Activated naive CD4-positive, alpha-beta T cell treated with anti-CD3 and anti-CD28 coated beads for 36 hours (primary cell): ENCODE results near the gene POGZ. TPM values are rescaled to one million over a fixed set of nuclear protein-coding genes. Genes with fewer than 3 reads are reported as not detected.
A peak's percentile ranks its signal among the peaks of the same experiment; 100 is the strongest.

Source experiments
- CTCF ChIA-PET: fragments of 350-600 bp; sonication (Branson Sonifier 250); formaldehyde crosslinking; loops from one replicate; lab custom pipeline; 2021; ENCODE audit warnings: antibody characterized with exemption; lab: Charles Lee
- DNase-seq: peaks from one replicate; pipeline ENCODE4 v3.0.0-alpha.2; 2020
- H3K27ac Mint-ChIP-seq: one replicate; pipeline ENCODE4 v1.8.0; 2021; ENCODE audit warnings: mild to moderate bottlenecking, mixed read lengths
- H3K27me3 Mint-ChIP-seq: one replicate; pipeline ENCODE4 v1.8.0; 2021; ENCODE audit warnings: low read depth, mixed read lengths
- H3K36me3 Mint-ChIP-seq: one replicate; pipeline ENCODE4 v1.8.0; 2021; ENCODE audit warnings: low read depth, mixed read lengths
- H3K4me1 Mint-ChIP-seq: one replicate; pipeline ENCODE4 v1.8.0; 2021; ENCODE audit warnings: low read depth, mixed read lengths
- H3K4me3 Mint-ChIP-seq: one replicate; pipeline ENCODE4 v1.8.0; 2021; ENCODE audit warnings: mild to moderate bottlenecking, moderate library complexity, mixed read lengths
- H3K9me3 Mint-ChIP-seq: one replicate; pipeline ENCODE4 v1.8.0; 2021; ENCODE audit warnings: mixed read lengths
- intact Hi-C: fragments of 100-400 bp; cut with micrococcal nuclease; formaldehyde crosslinking; loops from one replicate; pipeline ENCODE4 v1.15.1; 2023
- total RNA-seq, 2 experiments: library from RNA; stranded (reverse); gene quantifications; one replicate each; pipeline ENCODE4 v1.2.3, GENCODE V29; 2021

Gene POGZ
- total RNA-seq, 2 experiments from 2014 or later, result 69.7 to 73.7 TPM

DNA sequence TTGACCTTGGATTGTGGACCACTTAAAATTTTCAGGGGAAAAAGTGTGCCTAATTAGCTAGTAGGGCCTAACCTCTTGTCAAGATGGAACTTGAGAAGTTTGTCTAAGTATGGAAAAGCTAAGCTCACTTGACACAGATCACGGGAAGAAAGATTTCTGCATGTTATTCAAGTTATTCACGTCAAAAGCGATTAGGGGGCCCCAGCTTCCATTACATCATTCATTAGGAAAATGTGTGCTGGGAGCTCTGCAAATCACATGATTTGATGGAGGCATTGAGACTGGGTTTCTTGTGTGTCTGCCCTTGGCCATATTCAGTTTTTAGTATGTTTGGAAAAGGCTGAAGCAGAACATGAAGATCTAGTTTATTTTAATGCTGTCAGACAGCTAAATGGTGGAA is 15.5 kb upstream of the POGZ start:
- DNase-seq, result no peak
- no peak overlapping the region for H3K4me3 Mint-ChIP-seq
- no peaks in the 10 kb centered on the region for H3K36me3 Mint-ChIP-seq
- H3K27me3 Mint-ChIP-seq, result no peaks in the 10 kb centered on the region
- CTCF ChIA-PET, result interaction anchor here (0.9 to 1.7 kb wide), 6 partner anchors 15 to 246 kb away, joined by 3 to 5 read pairs (median 3); no protein-coding TSS in a partner anchor
- H3K27ac Mint-ChIP-seq, result no peak overlapping the region
- intact Hi-C loops, result loop anchor here (1.0 to 5.0 kb wide), 2 partner anchors 21 to 32 kb away; no protein-coding TSS in a partner anchor
- H3K4me1 Mint-ChIP-seq, result peaks cover 28% of the 10 kb centered on the region
- H3K9me3 Mint-ChIP-seq, result no peaks in the 10 kb centered on the region

DNA sequence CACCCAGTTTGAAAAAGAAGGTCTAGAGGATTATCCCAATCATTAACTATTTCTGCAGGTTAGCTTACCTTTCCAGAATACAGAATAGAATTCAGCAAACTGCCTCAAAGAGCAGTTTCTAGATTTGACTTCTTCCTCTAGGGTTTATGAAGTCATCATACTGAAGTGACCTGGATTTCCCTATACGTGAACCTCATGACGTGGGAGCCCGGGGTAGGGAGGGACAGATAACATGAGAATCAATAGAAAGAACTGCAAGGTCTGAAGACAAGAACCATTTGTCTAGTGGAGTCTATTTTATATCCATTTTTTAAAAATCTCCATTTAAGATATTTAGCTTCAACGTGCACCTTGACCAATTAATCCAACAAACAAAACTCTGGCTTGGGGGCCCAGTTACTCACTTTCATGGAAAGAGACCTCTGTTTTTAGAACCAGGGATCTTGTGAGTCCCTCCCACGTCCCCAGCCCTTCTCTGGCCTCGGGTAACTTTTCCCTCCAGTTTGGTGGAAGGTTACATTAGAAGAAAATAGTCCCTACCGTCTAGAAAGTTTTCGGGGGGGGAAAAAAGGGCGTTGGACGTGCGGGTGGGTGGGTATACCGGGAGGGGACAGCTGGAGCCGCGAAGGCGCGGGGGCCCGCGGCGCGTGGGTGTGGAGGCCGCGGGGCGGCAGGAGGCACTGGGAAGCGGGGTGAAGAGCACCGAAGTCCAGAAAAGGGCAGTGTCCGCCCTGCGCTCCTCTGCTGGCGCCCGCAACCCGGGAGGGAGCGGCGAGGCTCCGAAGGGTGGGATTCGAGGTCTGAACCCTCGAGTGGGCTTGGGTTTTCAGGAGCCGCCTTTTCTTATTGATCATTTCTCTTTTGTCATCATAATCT is 13.8 kb upstream of the POGZ start:
- Mint-ChIP-seq H3K36me3 (no peaks in the 10 kb centered on the region), H3K4me1 (peaks cover 28% of the 10 kb centered on the region), H3K9me3 (no peaks in the 10 kb centered on the region), H3K27me3 (no peaks in the 10 kb centered on the region), H3K4me3 (peak overlapping the region; percentile 52), H3K27ac (peak overlapping the region; percentile 72)
- peak; percentile 39 for DNase-seq
- CTCF ChIA-PET, result no interaction called here
- intact Hi-C loops, result loop anchor here (1.0 to 2.0 kb wide), 2 partner anchors 14 to 68 kb away; partner anchors contain the start of genes POGZ and TUFT1

GRCh38 chr1:151465026-151465425 is 5.7 kb upstream of the POGZ start:
- H3K36me3 Mint-ChIP-seq, result no peaks in the 10 kb centered on the region
- no peak overlapping the region for H3K4me3 Mint-ChIP-seq
- peaks cover under 1% of the 10 kb centered on the region for H3K4me1 Mint-ChIP-seq
- peaks cover 17% of the 10 kb centered on the region for H3K27me3 Mint-ChIP-seq
- no peak overlapping the region for H3K27ac Mint-ChIP-seq
- no peak for DNase-seq
- CTCF ChIA-PET, result interaction anchor here (0.6 kb wide), 1 partner anchor 40 kb away, joined by 3 read pairs; no protein-coding TSS in a partner anchor
- H3K9me3 Mint-ChIP-seq, result no peaks in the 10 kb centered on the region
- intact Hi-C loops, result no loop called here

DNA sequence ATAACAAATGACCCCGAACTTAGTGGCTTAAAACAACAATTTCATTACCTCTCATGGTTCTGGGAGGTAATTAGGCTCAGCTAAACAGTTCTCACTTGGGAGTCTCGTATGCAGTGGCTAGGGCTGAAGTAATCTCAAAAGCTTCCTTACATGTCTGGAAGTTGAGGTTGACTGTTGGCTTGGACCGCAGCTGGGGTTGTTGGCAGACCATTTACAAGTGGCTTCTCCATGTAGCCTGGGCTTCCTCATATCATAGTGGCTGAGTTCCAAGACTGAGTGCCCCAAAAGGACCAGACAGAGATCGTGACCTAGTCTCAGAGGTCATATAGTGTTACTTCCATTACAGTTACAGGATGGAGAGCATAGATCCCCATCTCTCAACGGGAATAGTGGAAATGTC is 2.4 kb upstream of the POGZ start:
- no peak for DNase-seq
- Mint-ChIP-seq H3K9me3 (no peaks in the 10 kb centered on the region), H3K27ac (no peak overlapping the region), H3K4me1 (peaks cover 11% of the 10 kb centered on the region), H3K27me3 (peaks cover 17% of the 10 kb centered on the region), H3K36me3 (peaks cover 5% of the 10 kb centered on the region), H3K4me3 (no peak overlapping the region)
- intact Hi-C loops, result no loop called here
- CTCF ChIA-PET, result no interaction called here

GRCh38 chr1:151458802-151459330 is 428 bp downstream of the POGZ start:
- peaks cover 6% of the 10 kb centered on the region for H3K27me3 Mint-ChIP-seq
- peaks cover 29% of the 10 kb centered on the region for H3K4me1 Mint-ChIP-seq
- no peaks in the 10 kb centered on the region for H3K9me3 Mint-ChIP-seq
- intact Hi-C loops, result loop anchor here (1.0 to 5.0 kb wide), 7 partner anchors 14 to 378 kb away; partner anchors contain the start of genes C2CD4D, CGN, PIP5K1A and RFX5
- CTCF ChIA-PET, result no interaction called here
- peak overlapping the region; percentile 77 for H3K4me3 Mint-ChIP-seq
- peaks cover 6% of the 10 kb centered on the region for H3K36me3 Mint-ChIP-seq
- H3K27ac Mint-ChIP-seq, result peak overlapping the region; percentile 83
- DNase-seq, result peak; percentile 58

DNA sequence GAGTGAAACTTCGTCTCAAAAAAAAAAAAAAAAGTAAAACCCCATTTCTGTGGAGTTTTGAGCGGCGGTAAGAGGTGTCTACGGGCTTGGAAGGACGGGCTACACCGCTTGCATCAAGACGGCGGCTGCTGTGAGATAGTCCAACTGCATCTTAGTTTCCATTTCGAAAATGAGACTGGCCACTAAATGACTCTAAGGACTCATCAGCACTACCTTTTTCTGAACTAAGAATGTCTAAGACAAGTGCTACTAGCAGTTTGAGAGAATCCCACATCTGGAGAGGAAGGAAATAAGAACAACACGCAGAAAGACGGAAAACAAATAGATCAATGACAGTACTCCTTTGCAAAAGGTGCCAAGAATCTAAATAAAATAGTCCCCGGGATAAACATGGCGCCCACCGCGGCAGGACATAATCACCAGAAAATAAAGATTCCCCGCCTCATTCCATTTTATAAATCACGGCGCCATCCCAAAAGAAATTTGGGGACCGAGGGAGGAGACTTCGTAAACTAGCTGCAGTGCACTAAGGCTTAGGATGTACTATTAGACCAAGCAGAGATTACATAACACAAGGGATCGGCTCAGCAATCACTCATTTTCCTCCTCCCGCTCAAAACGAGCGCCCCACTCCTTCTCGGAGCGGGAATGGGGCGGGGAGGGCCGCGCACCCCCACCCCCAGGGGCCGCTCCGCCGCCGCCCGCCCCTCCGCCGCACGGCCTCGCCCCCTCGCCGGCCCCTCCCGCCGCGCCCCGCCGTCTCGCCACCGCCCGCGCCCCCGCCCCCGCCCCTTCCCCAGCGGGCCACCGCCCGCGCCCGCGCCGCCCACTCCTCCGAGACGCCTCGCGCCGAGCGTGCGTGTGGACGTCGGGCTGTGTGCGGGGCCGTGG is 1.1 kb downstream of the POGZ start:
- Mint-ChIP-seq H3K4me1 (peaks cover 29% of the 10 kb centered on the region), H3K36me3 (peaks cover 6% of the 10 kb centered on the region), H3K27me3 (peaks cover 5% of the 10 kb centered on the region), H3K4me3 (peak overlapping the region; percentile 78), H3K27ac (peak overlapping the region; percentile 82), H3K9me3 (no peaks in the 10 kb centered on the region)
- CTCF ChIA-PET, result interaction anchor here (0.6 kb wide), 1 partner anchor 19 kb away, joined by 3 read pairs; no protein-coding TSS in a partner anchor
- intact Hi-C loops, result loop anchor here (1.0 to 5.0 kb wide), 5 partner anchors 53 to 379 kb away; partner anchors contain the start of genes C2CD4D, CGN, PIP5K1A and RFX5
- DNase-seq, result peak; percentile 63

DNA sequence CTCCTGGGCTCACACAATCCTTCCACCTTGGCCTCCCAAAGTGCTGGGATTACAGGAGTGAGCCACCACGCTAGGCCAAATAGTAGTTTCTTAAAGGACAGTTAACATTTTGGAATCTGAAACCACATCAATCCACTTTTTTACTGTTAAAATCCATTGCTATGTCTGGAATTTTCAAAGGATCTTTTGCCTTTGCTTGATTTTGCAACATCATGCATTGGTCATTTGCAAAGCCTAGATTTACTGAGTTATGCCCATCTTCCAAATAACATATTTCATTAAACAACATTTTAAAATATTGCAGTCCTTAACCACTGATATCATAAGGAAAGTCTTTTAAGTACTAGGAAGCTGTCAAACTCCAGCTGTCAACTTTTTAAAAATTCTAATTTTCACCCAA is 3.3 kb downstream of the POGZ start:
- no peak for DNase-seq
- H3K27ac Mint-ChIP-seq, result no peak overlapping the region
- peaks cover 6% of the 10 kb centered on the region for H3K36me3 Mint-ChIP-seq
- no peaks in the 10 kb centered on the region for H3K9me3 Mint-ChIP-seq
- no peaks in the 10 kb centered on the region for H3K27me3 Mint-ChIP-seq
- CTCF ChIA-PET, result interaction anchor here (1.4 kb wide), 1 partner anchor 12 kb away, joined by 5 read pairs; no protein-coding TSS in a partner anchor
- H3K4me3 Mint-ChIP-seq, result no peak overlapping the region
- H3K4me1 Mint-ChIP-seq, result peaks cover 31% of the 10 kb centered on the region
- intact Hi-C loops, result loop anchor here (5.0 kb wide), 3 partner anchors 156 to 381 kb away; partner anchors contain the start of genes C2CD4D, PIP5K1A and SNX27

- intact Hi-C loops, result loop anchor here (5.0 kb wide), 3 partner anchors 157 to 382 kb away; partner anchors contain the start of genes C2CD4D, PIP5K1A and SNX27
- DNase-seq, result no peak
- Mint-ChIP-seq H3K36me3 (peaks cover 9% of the 10 kb centered on the region), H3K27ac (no peak overlapping the region), H3K4me1 (peaks cover 36% of the 10 kb centered on the region), H3K4me3 (no peak overlapping the region), H3K9me3 (no peaks in the 10 kb centered on the region), H3K27me3 (no peaks in the 10 kb centered on the region)
- CTCF ChIA-PET, result no interaction called here
Observed at GRCh38 chr1:151455231-151455630, 4.1 kb downstream of the POGZ start.

DNA sequence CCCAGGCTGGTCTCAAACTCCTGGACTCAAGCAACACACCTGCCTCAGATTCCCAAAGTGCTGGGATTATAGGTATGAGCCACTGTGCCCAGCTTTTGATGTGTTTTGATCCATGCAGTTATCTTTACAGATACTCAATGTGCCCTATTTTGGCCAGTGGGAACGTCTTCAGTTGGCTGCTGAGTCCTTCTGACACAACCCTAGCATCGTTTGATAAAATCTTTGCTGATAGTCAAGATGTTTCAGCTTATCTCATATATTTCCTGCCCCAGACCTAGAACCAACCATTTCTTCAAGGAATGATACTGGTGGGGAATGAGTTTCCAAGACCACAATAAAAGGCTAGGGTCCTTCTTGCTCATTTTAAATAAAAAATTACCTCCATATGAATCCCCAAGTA is 11.6 kb downstream of the POGZ start:
- intact Hi-C loops, result no loop called here
- Mint-ChIP-seq H3K4me1 (peaks cover 45% of the 10 kb centered on the region), H3K9me3 (no peaks in the 10 kb centered on the region), H3K27me3 (no peaks in the 10 kb centered on the region), H3K27ac (no peak overlapping the region), H3K36me3 (peaks cover 2% of the 10 kb centered on the region), H3K4me3 (no peak overlapping the region)
- CTCF ChIA-PET, result interaction anchor here (1.3 to 1.5 kb wide), 2 partner anchors 27 to 146 kb away, joined by 3 to 6 read pairs; no protein-coding TSS in a partner anchor
- DNase-seq, result no peak

GRCh38 chr1:151444783-151445177 is 14.5 kb downstream of the POGZ start:
- CTCF ChIA-PET, result interaction anchor here (0.6 to 2.3 kb wide), 12 partner anchors 8 to 290 kb away, joined by 3 to 9 read pairs (median 4); no protein-coding TSS in a partner anchor
- no peak for DNase-seq
- H3K4me3 Mint-ChIP-seq, result no peak overlapping the region
- no peaks in the 10 kb centered on the region for H3K9me3 Mint-ChIP-seq
- no peak overlapping the region for H3K27ac Mint-ChIP-seq
- no peaks in the 10 kb centered on the region for H3K27me3 Mint-ChIP-seq
- H3K36me3 Mint-ChIP-seq, result peaks cover 2% of the 10 kb centered on the region
- H3K4me1 Mint-ChIP-seq, result peaks cover 49% of the 10 kb centered on the region
- intact Hi-C loops, result loop anchor here (1.0 to 5.0 kb wide), 4 partner anchors 33 to 393 kb away; partner anchors contain the start of genes C2CD4D and TUFT1
